HG02885 (cell line): ENCODE data around the gene ODF2.
"Not testable (repeated sequence)": the region's sequence is repeated elsewhere in the genome, so short reads cannot be mapped to it uniquely, and the experiment has no call there.

Experiments used
- ATAC-seq: cut with Tn5 transposase; IDR thresholded peaks from one replicate; pipeline ENCODE4 v1.9.1; 2021; ENCODE audit warnings: mild to moderate bottlenecking; ENCODE audit not compliant: unreplicated experiment, poor library complexity

ODF2 gene

DNA sequence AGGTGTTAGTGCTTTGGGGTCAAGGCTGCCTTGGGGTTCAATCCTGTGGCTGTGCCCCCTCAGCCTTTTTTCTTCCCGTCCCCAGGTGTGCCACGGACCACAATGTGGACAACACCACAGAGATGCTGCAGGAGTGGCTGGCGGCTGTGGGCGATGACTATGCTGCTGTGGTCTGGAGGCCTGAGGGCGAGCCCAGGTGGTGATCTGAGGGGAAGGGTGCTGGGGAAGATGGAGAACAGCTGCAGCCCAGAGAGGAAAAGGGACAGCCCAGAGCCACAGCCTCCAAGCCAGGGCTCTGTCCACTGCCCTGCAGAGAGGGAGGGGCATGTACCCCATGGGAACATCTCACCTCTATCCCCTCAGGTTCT, 33.0 kb upstream of the ODF2 start:
- no peak for ATAC-seq

DNA sequence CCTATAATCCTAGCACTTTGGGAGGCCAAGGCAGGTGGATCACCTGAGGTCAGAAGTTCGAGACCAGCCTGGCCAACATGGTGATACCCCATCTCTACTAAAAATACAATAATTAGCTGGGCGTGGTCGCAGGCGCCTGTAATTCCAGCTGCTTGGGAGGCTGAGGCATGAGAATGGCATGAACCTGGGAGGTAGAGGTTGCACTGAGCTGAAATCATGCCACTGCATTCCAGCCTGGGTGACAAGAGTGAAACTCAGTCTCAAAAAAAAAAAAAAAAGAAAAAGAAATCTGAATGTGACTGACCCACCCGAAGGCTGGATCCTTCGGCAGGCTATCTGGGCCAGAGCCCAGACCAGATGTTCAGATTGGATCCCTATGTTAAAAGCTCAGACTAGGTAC, 32.5 kb upstream of the ODF2 start:
- not testable (repeated sequence) for ATAC-seq

DNA sequence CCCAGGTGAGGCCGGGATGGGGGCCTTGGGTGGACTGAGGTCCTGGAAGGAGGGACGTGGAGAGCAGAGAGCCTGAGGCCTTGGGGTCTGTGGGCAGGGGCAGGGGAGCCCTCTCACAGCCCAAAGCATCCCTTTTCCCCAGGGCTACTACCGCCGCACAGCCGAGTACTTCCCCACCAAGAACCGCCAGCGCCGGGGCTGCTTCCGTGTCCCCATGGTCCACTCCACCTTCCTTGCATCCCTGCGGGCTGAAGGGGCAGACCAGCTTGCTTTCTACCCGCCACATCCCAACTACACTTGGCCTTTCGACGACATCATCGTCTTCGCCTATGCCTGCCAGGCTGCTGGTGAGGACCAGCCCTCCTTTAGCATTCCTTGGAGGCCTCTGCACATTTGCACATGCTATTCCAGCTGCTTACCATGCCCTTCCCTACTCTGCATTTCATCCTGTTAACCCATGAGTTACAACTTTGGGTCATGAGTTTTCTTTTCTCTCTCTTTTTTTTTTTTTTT, 31.5 kb upstream of the ODF2 start:
- ATAC-seq, result no peak

DNA sequence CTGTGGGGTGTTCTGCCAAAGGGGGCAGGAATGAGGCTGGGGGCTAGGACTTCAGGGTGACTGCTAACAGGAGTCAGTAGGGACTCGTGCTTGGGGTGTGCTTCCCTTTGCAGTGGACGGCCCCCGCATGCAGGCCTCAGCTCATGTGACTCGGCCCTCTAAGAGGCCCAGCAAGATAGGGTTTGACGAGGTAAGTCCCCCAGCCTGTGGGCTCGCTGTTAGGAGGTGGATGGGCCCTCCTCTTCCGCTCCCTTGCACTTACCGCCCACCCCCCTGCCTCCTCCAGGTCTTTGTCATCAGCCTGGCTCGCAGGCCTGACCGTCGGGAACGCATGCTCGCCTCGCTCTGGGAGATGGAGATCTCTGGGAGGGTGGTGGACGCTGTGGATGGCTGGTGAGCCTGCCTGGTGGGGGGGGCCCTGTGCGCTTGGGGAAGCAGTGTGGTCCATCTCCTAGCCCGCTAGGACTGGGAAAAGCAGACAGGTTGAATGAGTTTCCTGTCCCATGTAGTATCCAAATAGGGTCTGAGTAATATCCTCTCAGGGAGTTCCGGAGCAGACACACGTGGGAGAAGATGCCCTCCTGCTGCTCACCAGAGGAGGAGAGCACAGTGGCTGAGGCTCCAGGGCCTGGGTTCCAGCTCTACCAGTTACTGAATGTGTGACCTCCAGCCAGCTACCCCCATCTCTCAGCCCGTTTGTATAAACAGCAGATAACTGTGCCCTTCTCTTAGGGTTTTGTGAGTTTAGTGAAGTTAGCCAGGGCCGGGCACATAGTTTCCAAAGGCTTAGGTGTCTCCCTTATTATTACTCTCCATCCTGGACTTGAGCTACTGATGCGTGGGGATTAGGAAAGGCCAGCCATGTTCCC, 26.9 kb upstream of the ODF2 start:
- ATAC-seq, result no peak

DNA sequence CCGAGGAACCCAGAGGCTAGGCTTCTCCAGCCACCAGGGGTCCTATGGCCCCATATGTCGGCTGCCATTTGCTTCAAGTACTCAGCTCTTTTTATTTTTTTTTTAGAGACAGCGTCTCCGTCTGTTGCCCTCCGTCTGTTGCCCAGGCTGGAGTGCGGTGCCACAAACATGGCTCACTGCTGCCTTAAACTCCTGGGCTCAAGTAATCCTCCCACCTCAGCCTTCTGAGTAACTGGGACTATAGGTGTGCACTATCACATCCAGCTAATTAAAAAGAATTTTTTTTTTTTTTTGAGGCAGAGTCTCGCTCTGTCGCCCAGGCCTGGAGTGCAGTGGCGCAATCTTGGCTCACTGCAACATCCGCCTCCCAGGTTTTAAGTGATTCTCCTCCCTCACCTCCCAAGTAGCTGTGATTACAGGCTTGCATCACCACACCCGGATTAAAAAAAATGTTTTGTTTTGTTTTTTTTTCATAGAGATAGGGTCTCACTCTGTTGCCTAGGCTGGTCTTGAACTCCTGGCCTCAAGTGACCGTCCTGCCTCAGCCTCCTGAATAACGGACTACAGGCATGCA, 26.2 kb upstream of the ODF2 start:
- no peak for ATAC-seq

DNA sequence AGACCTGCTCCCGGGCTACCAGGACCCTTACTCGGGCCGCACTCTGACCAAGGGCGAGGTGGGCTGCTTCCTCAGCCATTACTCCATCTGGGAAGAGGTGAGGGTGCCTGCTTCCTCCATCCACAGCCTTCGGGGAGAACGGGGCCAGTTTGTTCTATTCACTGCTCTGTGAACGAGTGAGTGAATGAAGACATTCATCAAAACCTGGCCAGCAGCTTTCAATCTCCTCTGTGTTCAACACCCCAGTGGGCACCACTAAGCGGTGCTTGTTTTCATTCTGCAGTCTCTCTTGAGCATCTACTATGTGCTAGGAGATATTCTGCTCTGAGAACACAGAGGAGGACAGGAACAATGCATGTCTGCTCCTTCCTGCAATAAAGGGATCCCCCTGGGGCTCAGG, 24.6 kb upstream of the ODF2 start:
- no peak for ATAC-seq

DNA sequence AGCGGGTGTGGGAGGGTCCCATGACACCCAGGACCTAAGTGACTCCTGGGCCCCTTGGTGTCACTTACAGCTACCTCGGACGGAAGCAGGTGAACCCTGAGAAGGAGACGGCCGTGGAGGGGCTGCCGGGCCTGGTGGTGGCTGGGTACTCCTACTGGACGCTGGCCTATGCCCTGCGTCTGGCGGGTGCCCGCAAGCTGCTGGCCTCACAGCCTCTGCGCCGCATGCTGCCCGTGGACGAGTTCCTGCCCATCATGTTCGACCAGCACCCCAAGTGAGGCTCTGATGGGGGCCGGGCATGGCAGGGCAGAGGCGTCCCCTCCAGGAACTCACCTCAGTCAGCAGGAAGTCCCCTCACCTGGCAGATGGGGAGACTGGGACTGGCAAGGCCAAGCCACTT, 21.5 kb upstream of the ODF2 start:
- no peak for ATAC-seq

DNA sequence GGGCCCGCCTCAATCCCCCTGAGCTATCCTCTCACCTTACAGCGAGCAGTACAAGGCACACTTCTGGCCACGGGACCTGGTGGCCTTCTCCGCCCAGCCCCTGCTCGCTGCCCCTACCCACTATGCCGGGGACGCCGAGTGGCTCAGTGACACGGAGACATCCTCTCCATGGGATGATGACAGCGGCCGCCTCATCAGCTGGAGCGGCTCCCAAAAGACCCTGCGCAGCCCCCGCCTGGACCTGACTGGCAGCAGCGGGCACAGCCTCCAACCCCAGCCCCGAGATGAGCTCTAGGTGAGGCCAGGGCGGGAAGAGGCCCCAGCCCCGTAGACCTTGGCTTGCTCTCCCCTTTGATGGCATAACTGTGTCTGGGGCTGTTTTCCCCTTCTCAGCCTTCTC, 20.2 kb upstream of the ODF2 start:
- no peak for ATAC-seq

DNA sequence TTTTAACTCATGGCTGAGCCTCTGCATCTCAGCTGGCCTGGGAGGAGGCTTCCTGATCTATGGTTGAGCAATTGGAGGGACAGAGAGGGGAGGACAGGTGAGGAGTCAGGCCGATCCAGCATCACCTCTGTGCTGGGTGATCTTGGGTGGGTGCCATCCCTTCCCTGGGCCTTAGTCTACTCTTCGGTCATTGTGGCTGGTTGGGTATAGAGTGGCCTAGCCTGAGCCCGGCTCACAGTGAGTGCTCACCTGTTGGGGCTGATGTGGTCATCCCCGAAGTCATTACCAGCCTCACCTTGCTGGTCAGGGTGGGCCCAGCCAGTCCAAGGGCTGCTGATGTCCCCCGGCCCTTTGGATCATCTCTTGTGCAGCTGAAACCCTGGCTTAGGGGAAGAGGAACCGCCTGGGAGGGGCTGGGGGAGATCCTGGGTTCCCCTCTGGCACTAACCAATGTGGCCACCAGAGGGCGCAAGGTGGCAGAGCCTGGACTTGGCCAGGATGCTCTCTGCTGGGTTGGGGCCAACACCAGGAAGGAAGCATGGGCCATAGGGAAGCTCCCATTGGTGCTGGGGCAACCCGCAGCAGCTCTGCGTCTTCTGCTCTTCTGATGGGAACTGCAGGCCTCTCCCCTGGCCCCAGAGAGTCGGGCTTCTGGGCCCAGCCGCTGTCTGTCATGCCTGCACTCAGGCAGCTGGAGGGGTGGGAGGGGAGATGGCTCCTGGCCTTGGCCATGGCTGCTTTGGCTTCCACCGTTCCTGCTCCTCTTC, 17.3 kb upstream of the ODF2 start:
- ATAC-seq, result peak; percentile 61

DNA sequence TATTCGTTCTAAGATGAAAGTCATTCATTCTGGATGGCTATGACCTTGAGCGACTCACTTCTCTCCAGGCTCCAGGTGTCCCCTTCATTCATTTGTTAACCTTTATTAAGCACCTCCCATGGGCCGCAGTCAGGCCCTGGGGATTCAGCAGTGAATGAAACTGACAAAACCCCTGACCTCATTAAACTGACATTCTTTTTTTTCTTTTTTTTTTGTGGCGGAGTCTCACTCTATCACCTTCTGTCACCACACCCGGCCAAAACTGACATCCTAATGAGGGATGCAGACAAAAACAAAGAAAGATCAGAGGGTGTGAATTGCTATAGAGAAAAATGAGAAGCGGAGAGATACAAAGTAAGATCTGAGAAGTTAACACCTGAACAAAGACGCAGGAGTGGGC, 16.5 kb upstream of the ODF2 start:
- ATAC-seq, result no peak

DNA sequence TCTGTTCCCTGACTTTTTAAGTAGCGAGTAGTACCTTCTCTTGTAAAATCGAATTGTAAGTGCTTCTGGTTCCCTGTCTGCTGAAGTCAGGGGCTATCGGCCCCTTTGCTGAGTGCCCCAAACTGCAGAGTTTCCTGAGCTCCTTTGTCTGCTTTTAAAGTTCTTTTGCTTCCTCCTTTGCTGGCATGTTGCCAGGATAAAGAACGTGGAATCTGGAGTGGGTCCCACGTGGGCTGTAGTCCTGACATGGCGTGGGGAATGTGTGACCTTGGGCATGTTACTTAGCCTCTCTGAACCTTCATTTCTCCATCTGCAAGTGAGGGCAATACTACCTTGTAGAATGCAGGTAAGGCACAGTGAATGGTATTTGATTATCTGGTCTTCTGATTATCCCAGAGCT, 13.7 kb upstream of the ODF2 start:
- no peak for ATAC-seq

DNA sequence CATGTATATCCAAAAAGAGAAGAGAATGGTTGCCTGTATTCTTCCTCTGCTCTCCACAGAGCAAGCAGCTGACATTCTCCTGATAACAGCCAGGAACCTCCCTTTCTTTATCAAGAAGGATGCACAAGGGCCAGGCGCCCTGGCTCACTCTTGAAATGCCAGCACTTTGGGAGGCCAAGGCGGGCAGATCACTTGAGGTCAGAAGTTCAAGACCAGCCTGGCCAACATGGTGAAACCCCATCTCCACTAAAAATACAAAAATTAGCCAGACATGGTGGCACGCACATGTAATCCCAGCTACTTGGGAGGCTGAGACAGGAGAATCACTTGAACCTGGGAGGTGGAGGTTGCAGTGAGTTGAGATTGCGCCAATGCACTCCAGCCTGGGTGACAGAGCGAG, 9.3 kb upstream of the ODF2 start:
- ATAC-seq, result not testable (repeated sequence)

DNA sequence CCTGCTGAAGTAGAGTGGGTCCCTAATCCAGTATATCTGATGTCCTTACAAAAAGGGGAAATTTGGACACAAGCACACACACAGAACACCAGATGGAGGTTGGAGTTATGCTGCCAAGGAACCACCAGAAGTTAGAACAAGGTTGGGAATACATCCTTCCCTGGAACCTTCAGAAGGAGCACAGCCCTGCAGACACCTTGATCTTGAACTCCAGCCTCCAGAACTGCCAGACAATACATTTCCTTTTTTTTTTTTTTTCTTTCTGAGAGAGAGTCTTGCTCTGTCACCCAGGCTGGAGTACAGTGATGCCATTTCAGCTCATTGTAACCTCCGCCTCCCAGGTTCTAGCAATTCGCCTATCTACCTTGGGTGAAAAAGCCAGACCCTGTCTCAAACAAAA, 7.1 kb upstream of the ODF2 start:
- ATAC-seq, result no peak

DNA sequence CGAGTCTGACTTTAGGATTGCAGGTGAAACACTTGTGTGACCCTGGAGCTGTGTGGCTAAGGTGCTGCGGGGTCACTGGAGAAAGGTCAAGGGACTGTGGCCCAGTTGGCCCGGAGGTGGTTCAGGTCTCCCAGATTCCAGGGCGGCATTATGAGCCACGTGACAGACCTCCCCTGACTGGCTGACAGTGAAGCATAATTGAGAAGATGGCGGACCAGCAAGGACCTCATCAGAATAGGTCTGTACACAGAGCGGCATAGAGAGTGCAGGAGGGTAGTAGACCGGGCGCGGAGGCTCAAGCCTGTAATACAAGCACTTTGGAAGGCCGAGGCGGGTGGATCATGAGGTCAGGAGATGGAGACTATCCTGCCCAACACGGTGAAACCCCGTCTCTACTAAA, 815 bp upstream of the ODF2 start:
- ATAC-seq, result no peak

DNA sequence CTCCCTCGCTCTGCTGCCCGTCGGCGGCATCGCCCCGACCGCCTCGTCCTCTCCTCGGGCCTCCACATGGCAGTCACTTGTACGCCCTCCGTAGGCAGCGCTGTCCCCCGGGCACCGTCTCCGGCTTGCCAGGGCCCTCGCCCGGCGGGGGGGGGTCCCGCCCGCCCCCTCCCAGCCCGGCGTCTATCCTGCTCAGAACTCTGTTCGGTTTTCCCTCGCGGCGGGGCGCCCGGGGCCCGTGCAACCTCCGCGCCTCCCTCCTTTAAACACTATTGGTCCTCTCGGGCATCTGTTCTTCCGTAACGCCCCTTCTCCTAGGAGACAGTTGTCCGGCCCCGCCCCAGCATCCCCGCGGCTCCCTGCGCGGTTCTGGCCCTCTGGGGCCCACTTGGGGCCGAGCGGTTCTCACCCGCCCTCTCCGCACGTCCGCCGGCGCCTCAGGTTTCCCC, 831 bp downstream of the ODF2 start:
- ATAC-seq, result peak; percentile 56

DNA sequence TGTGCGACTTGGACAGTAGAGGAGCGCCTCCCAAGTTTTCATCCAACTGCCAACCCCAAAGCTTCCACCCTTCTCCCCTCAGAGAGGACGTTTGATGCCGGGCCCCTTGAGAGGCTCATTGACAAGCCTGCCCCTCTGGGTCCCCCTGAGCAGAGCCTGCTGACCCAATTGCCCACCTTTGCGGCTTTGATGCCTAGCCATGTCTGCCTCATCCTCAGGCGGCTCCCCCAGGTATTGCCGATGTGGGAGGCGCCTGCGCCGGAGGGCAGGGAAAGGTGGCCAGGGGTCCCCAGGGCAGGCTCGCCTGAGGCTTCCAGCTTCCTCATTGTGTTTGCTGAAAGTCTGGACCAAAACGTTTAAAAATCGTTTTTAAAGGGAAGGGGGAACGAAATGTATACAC, 1.4 kb downstream of the ODF2 start:
- no peak for ATAC-seq

DNA sequence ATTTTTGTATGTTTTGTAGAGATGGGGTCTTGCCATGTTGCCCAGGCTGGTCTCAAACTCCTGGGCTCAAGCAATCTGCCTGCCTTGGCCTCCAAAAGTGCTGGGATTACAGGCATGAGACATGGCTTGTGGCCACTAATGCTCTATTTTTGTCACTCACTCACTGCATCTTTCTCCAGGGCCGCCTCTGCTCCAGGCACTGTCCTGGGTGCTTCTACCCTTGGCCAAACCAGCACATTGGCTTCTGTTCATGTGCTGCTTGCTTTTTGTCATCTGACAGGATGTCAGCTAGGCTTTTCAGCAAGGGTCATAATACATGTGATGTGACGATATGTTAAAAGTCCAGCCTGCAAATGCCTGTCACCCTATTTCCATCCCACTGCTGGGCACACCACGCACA, 3.2 kb downstream of the ODF2 start:
- no peak for ATAC-seq

DNA sequence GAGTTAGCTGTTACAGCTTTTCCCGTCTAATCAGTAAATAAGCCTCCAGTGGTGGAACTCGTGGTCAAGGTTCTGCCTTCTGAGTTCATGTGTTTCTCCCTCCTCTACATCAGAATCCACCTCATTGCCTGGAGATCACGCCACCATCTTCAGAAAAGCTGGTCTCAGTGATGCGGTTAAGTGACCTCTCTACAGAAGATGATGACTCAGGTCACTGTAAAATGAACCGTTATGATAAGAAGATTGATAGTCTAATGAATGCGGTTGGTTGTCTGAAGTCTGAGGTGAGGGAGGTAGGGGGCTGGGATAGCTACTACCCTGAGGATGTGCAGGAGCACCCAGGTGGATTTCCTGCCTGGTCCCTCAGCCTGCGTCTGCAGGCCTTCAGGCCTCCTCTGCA, 13.3 kb downstream of the ODF2 start:
- no peak for ATAC-seq

DNA sequence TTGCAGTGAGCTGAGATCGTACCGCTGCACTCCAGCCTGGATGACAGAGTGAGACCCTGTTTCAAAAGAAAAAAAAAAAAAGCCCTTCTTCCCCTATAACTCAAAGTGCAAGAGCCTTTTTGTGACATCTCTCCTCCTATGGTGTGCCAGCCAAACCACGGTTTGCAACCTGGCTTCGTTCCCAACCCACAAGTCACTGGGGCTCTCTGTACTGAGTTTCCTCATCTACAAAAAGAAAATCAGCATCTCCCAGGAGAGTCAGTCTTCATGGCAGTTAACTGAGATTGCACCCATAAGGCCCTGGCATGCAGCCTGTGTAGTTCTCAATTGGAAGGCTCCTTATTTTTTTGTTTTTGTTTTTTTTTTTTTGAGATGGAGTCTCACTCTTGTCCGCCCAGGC, 14.8 kb downstream of the ODF2 start:
- no peak for ATAC-seq

DNA sequence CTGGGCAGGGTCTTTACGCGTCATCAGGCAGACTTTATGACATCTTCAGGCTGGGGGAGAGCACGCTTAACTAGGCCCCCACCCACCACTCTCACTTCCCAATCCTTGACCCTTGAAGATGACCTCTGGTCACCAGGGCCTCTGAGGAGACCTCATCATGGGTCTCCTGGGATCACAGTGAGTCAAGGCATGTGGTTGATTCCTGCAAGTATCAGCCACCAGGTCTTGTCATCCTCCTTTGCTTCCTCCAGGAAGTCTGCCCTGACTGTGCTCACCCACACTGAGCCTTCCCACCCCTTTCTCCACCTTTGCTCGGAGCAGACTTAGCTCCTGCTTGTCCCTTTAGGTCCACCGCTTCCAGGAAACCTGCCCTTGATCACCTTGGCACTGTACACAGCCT, 17.3 kb downstream of the ODF2 start:
- ATAC-seq, result no peak

DNA sequence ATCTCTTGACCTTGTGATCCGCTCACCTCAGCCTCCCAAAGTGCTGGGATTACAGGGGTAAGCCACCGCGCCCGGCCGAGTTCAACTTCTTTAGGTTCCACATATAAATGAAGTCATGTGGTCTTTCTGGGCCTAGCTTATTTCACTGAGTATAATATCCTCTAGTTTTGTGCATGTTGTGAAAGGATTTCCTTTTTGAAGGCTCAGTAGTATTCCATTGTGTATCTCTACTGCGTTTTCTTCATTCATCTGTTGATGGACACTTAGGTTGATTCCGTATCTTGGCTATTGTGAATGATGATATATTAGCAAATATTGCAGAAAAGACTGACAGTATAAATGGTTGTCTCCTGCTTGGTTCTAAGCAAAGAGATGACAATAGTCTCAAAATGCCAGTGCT, 20.1 kb downstream of the ODF2 start:
- no peak for ATAC-seq
